GM10847 (cell line): Measurements from ENCODE around the gene BABAM2.

Source experiments
- POLR2A ChIP-seq: IDR thresholded peaks from 2 replicates; pipeline ENCODE4 v1.6.1; 2011; ENCODE audit not compliant: insufficient read length; ENCODE audit errors: extremely low read depth

BABAM2 gene

GRCh38 chr2:28293416-28293815 lies 402.9 kb downstream of the BABAM2 start:
- TF ChIP-seq POLR2A: no peak

DNA sequence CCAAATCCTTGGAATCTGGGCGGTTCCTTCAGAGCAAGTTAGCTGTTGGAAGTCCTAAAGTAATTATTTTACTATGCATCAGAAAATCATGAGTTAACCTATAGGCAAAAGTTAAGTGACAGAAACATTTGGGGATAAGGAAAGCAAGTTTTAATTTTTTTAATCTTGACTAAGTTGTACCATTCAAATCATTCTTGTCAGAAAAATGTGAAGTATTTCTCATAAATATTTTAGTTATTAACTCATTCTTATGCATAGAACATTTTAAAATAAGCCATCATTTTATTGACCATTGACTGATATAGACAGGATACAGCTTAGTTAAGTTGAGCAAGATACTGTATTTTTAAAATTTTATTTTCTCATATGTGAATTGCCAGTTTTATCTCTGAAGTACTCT lies 403.9 kb downstream of the BABAM2 start:
- TF ChIP-seq POLR2A: no peak

DNA sequence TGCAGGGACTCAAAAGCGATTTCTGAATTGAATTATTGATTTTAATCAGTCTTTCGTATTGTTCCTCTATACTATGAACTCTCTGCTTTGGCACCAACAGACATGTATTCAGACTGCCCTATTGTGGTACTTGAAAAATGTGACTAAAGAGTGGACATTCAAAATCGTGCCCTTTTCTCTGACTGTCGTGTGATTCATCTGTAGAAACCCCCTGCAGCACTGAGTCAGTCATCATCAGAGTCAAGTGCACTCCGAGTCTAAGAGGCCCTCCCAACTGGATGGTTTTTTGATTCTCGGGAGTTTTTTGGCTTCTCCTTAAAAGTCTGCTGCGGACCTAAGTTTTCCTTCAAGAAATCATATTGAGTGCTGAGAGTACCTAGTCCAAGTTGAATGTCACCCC lies 405.7 kb downstream of the BABAM2 start:
- no peak for TF ChIP-seq POLR2A

DNA sequence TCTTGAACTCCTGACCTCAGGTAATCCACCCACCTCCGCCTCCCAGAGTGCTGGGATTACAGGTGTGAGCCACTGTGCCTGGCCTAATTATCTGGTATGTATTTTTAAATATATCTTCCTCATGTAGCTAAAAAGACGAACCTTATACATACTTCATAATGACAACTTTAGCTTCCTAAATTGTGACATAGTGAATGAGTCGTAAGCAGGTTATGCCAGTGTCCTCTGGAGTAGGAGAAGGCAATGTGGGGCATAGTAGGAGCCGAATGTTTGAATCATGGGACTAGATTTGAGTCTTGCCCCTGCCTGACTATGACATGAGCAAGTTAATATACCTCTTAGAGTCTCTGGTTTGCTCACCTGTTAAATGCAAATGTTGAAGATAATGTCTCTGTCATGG lies 406.4 kb downstream of the BABAM2 start:
- TF ChIP-seq POLR2A: no peak

- TF ChIP-seq POLR2A: no peak
Measured at GRCh38 chr2:28297531-28297930, 407.0 kb downstream of the BABAM2 start.

- no peak for TF ChIP-seq POLR2A
Measured at GRCh38 chr2:28298406-28298805, 407.9 kb downstream of the BABAM2 start.

DNA sequence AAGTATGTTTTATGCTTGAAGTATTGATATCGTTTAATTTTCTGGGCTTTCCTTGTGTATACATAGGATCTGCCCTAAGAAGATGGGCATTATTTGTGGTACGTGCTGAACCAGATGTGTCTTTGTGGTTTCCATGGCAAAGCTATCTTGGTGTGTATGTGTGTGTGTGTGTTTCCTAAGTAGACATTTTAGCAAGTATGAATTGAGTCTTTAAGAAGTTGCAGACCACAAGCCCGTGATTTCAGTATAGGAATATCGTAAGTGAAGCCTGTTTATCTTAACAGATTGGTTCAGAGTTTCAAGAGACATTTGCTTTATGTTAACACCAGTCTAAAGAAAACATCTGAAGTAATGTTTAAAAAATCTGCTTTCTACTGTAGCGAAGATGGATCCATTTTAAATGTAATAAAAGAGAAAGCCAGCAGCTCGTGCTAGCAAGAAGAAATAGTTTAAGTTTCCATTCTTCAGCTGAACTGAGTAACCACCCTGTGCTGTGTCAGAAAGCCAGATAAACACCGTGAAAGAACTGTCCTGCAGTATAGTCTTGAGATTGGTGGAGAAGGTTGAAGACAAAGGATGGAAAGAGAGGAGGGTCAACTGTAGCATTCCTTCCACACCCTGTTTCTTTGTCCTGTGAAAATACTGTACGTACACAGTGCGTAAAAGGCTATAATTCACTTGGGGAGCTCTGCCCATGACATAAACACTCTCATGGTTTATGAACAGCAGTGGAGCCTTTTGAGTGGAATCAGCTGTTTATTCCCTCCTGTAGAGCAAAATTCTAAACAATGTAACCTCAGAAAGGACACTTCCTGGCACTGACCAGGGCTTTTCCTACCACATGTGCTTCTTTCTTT lies 410.2 kb downstream of the BABAM2 start:
- TF ChIP-seq POLR2A: no peak

GRCh38 chr2:28305202-28305601 lies 414.7 kb downstream of the BABAM2 start:
- TF ChIP-seq POLR2A: no peak

DNA sequence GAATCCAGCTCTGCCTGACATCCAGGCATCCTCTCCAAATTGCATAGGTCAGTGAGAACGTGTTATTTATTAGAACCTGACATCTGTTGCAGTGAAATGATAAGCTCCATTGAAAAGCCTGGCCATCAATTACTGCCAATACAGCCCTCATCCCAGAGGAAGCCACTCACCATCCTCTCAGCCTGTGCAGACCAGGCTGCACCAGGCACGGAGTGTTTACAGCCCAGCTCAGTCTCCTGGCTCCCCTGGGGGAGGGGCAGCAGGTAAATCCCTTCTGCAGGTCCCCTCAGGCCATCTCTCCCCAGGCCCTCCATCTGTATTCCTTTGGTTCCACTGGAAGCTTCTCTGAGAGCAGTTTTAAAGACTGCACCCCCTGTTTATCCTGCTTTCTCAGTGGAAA lies 419.6 kb downstream of the BABAM2 start:
- no peak for TF ChIP-seq POLR2A

DNA sequence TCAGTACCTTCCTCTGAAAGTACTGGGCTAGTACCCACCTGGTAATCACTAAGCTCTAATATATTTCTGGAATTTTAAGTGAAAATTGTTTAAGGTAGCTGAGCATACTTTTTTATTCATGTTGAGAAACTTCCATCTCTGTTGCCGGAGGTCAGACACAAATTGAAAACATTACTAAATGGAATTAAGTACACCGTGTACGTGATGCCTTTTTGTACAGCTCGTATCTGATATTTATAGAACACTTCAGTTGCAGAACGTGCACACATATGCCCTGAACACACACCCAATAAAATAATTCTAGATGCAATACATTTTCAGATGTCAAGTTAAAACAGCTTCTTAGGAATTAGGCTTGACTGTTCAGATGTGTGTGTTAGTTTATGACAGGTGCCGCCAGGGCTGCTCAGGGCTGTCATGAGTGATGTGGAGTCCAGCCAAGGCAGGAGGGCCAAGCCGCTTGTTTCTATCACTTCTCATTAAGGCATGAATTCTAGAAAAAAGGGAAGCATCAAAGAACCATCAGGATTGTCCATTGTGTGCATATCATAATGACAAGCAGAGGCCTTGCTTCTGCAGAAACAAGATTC lies 421.2 kb downstream of the BABAM2 start:
- no peak for TF ChIP-seq POLR2A

- no peak for TF ChIP-seq POLR2A
Measured at GRCh38 chr2:28312307-28313219, 422.0 kb downstream of the BABAM2 start.

DNA sequence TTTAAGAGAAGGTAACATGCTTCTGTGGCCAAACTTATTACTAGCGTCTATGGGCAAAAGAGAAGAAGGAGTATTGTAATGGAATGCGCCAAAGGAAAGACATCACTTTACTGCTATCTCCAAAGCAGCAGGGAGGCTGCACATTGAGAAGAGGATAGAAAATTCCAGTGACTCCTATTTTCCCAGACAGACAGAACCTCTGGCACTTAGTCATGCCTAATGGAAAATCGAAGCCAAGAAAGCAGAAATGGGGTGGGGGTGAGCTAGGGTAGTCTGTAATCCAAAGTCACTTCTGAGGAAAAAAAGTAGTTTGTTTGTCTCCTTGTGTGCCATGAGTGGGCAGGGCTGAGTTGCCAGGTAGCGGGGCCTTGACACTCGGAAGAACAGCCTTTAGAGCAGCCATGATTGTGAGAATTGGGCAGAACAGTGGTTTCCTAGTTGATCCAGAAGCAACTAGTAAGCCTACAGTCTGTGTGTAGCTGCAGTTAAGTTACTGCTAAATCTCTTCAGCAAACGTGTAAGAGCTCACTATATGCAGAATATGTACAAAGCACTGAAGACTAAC lies 422.8 kb downstream of the BABAM2 start:
- no peak for TF ChIP-seq POLR2A

- no peak for TF ChIP-seq POLR2A
Measured at GRCh38 chr2:28314968-28315367, 424.4 kb downstream of the BABAM2 start.

- TF ChIP-seq POLR2A: no peak
Measured at GRCh38 chr2:28316546-28317335, 426.2 kb downstream of the BABAM2 start.

GRCh38 chr2:28317390-28317789 lies 426.9 kb downstream of the BABAM2 start:
- no peak for TF ChIP-seq POLR2A
